HFFc6 (cell line): ENCODE measurements around the gene DACH1. TPM values are rescaled to one million over a fixed set of nuclear protein-coding genes. Genes with fewer than 3 reads are reported as not detected.

Experiments
- DNase-seq: peaks from one replicate; pipeline ENCODE4 v3.0.0-alpha.2; 2018
- H3K27ac Mint-ChIP-seq: 2 replicates; pipeline ENCODE4 v1.8.0; 2020; ENCODE audit warnings: mild to moderate bottlenecking, mixed read lengths
- H3K27me3 Mint-ChIP-seq: 2 replicates; pipeline ENCODE4 v1.8.0; 2021; ENCODE audit warnings: mild to moderate bottlenecking, moderate library complexity, mixed read lengths; ENCODE audit not compliant: insufficient read depth
- H3K36me3 Mint-ChIP-seq: 2 replicates; pipeline ENCODE4 v1.8.0; 2021; ENCODE audit warnings: low read depth, mixed read lengths
- H3K4me1 Mint-ChIP-seq: 2 replicates; pipeline ENCODE4 v1.8.0; 2020; ENCODE audit warnings: low read depth, mixed read lengths
- H3K4me3 Mint-ChIP-seq: 2 replicates; pipeline ENCODE4 v1.8.0; 2020; ENCODE audit warnings: mild to moderate bottlenecking, moderate library complexity, mixed read lengths
- H3K9me3 Mint-ChIP-seq: 2 replicates; pipeline ENCODE4 v1.8.0; 2020; ENCODE audit warnings: mild to moderate bottlenecking, mixed read lengths
- total RNA-seq, 6 experiments: library from RNA; stranded (reverse); fragmentation: NEBNext Ultra II Directional; extraction: Animal tissue kit (Norgen Biotek cat#: 25700); gene quantifications; 2 replicates in 1 of 6; 3 replicates in 5 of 6; pipeline ENCODE4 v1.2.3, GENCODE V29; 2021
- TF ChIP-seq, protein P1 (sequence below): fragments of 200-600 bp; sonication (generic); IDR thresholded peaks from 2 replicates; pipeline ENCODE4 v1.5.0; 2021; ENCODE audit warnings: antibody characterized with exemption, mild to moderate bottlenecking

Gene DACH1
- total RNA-seq, 6 experiments from 2014 or later = not detected

DNA sequence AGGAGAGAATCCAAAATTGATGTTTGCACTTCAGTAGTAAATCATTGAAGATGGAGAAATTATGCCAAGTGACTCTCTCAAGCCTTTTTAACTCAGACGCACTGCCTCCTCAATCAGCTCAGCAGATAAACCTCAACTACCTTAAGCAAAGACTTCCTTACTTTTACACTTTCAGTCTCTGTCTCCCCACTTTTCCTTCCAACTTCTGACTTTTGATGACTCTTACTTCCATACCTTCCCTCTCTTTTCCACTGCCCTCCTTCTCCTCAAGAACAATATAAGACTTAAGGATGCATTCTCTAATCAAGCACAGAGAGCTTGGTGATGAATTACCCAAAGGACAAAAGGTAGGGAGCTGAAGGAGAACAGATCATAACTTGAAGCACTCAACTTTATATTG, 4.8 kb upstream of the DACH1 start:
- TF ChIP-seq, protein P1, sequence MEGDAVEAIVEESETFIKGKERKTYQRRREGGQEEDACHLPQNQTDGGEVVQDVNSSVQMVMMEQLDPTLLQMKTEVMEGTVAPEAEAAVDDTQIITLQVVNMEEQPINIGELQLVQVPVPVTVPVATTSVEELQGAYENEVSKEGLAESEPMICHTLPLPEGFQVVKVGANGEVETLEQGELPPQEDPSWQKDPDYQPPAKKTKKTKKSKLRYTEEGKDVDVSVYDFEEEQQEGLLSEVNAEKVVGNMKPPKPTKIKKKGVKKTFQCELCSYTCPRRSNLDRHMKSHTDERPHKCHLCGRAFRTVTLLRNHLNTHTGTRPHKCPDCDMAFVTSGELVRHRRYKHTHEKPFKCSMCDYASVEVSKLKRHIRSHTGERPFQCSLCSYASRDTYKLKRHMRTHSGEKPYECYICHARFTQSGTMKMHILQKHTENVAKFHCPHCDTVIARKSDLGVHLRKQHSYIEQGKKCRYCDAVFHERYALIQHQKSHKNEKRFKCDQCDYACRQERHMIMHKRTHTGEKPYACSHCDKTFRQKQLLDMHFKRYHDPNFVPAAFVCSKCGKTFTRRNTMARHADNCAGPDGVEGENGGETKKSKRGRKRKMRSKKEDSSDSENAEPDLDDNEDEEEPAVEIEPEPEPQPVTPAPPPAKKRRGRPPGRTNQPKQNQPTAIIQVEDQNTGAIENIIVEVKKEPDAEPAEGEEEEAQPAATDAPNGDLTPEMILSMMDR = no peak

DNA sequence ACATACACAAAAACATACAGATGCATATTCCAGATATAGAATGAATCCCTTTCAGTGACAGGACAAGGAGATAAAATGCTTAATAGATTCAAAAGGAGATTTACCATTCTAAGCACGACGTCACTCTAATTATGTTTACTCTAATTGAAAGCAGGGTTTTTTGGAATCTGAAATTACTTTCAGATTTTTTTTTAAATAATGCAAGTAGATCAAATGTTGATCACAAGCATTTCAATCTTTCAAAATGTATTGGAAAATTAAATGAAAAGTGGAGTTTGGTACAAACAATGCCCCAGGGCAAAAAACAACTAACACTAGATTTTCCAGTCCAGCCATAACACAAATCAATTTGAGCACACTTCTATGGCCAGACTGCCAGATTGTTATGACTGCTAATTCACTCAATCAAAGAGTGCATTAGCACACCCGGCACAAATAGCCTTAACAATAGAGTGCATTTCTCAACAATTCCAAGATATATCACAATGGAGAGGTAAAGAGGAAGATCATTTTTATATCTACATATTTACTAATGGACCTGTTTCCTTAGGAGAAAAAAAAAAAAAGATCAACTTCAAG, 4.3 kb upstream of the DACH1 start:
- Mint-ChIP-seq H3K4me3 (no peak overlapping the region), H3K27me3 (peaks cover 9% of the 10 kb centered on the region; the same call in 1 of the 2 replicates)

More for the DNA sequence above, 4.8 kb upstream of the DACH1 start:
- H3K4me3 Mint-ChIP-seq = no peak overlapping the region
- peaks cover 7% of the 10 kb centered on the region for H3K4me1 Mint-ChIP-seq
- DNase-seq = no peak
- no peaks in the 10 kb centered on the region for H3K36me3 Mint-ChIP-seq
- H3K27ac Mint-ChIP-seq = no peak overlapping the region
- no peaks in the 10 kb centered on the region for H3K9me3 Mint-ChIP-seq
- H3K27me3 Mint-ChIP-seq = peaks cover 8% of the 10 kb centered on the region; the same call in 1 of the 2 replicates

DNA sequence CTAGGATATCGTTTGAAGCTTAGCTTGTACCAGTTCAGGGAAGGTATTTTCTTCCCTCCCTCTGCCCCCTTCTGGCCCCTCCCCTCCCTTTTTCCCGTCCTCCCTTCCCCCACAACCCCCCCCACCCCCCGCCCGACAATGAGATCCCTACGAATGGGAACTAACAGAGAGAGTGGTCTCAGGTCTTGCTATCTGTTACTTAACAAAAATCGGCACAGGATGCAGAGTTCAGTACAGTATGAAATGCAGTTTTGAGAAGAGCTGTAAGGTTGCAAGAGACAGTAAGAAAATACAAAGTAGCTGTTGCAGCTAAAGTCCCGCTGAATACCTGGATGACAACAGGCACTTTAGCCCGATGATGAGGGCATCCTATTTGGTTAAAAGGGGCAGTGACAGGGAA, 3.1 kb upstream of the DACH1 start:
- H3K4me3 Mint-ChIP-seq = no peak overlapping the region

More for the DNA sequence above, 4.3 kb upstream of the DACH1 start:
- DNase-seq = no peak
- no peaks in the 10 kb centered on the region for H3K9me3 Mint-ChIP-seq
- TF ChIP-seq, protein P1 = no peak
- peaks cover 9% of the 10 kb centered on the region for H3K4me1 Mint-ChIP-seq
- no peaks in the 10 kb centered on the region for H3K36me3 Mint-ChIP-seq
- H3K27ac Mint-ChIP-seq = no peak overlapping the region

DNA sequence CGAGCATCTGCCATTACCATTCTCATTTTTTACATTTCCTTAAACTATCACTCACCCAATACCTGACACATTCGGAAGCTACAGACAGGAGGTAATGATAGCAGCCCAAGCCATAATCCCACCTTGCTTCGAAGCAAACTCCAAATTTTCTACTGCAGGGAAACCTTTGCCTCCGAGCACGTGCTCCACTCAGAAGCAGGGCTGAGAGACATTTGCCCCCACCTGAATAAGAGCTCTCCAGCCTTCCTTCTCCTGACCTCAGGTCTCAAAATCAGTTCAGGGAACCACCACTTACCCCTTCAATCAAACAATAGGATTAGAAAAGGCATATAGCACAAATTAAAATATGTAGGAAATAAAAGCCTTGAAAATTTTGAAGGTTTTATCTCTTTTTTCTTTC, 2.3 kb upstream of the DACH1 start:
- H3K36me3 Mint-ChIP-seq = no peaks in the 10 kb centered on the region
- H3K27ac Mint-ChIP-seq = no peak overlapping the region
- no peak for DNase-seq
- TF ChIP-seq, protein P1 = no peak
- no peak overlapping the region for H3K4me3 Mint-ChIP-seq
- peaks cover 9% of the 10 kb centered on the region for H3K4me1 Mint-ChIP-seq
- H3K9me3 Mint-ChIP-seq = no peaks in the 10 kb centered on the region; the same call in 1 of the 2 replicates
- peaks cover 18% of the 10 kb centered on the region; the same call in 1 of the 2 replicates for H3K27me3 Mint-ChIP-seq

More for the DNA sequence above, 3.1 kb upstream of the DACH1 start:
- no peak for DNase-seq
- H3K27ac Mint-ChIP-seq = no peak overlapping the region
- H3K9me3 Mint-ChIP-seq = no peaks in the 10 kb centered on the region
- H3K36me3 Mint-ChIP-seq = no peaks in the 10 kb centered on the region
- TF ChIP-seq, protein P1 = no peak
- H3K27me3 Mint-ChIP-seq = peaks cover 13% of the 10 kb centered on the region; the same call in 1 of the 2 replicates
- H3K4me1 Mint-ChIP-seq = peaks cover 9% of the 10 kb centered on the region

DNA sequence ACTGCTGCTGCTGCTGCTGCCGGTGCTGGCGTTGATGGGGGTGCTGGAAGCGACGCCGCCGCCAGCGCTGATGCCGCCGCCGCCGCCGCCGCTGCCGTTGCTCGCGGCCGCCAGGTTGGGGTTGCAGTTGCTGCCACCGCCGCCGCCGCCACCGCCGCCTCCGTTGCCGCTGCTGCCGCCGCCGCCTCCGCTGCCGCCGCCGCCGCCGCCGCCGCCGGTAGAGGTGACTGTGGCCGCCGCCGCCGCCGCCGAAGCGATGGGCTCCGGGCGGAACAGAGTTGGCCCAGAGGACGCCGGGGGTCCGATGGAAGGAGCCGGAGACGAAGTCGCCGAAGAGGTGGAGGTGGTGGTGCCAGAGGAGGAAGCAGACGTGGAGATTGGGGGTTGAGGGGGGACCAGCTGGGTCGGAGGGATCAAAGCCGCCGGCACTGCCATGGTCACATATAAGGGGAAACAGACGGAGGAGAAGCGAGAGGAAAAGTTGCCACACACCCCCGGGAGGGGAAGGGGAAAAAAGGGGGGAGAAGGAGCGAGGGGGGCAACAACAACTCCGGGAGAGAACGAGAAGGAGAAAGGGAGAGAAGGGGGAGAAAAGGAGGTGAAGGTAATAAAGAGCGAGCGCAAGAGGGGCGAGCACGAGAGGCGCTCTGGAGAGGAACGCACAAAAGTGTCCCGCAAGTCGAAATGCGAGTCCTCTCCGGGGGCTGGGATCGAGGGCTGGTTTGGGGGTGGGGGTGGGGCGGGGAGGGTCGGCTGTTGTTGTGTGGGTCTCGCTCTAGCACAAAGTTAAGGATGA, 471 bp downstream of the DACH1 start:
- Mint-ChIP-seq H3K36me3 (no peaks in the 10 kb centered on the region), H3K27me3 (peaks cover 18% of the 10 kb centered on the region; the same call in 1 of the 2 replicates), H3K27ac (no peak overlapping the region), H3K9me3 (no peaks in the 10 kb centered on the region; the same call in 1 of the 2 replicates), H3K4me1 (peaks cover 9% of the 10 kb centered on the region), H3K4me3 (peak overlapping the region; percentile 87)
- TF ChIP-seq, protein P1 = no peak
- no peak for DNase-seq
